Skeletal muscle satellite cell (primary cell): ENCODE data around the gene FTL. TPM values are rescaled to one million over a fixed set of nuclear protein-coding genes. Genes with fewer than 3 reads are reported as not detected.

Experiments used
- small RNA-seq: library from RNA; depleted of rRNA; stranded (forward); fragments of <200 nt; gene quantifications from one replicate; pipeline ENCODE3, GENCODE V24; 2012

Gene FTL

Small RNA genes lying within 50 kb of the gene (small RNA-seq; reads per million reads assigned to genes)
- not detected for gene AC026803.1
- not detected for gene MIR6798
